ENCODE results near the gene HELQ.
"Not testable (repeated sequence)": the region's sequence is repeated elsewhere in the genome, so short reads cannot be mapped to it uniquely, and the experiment has no call there.

HELQ gene

DNA sequence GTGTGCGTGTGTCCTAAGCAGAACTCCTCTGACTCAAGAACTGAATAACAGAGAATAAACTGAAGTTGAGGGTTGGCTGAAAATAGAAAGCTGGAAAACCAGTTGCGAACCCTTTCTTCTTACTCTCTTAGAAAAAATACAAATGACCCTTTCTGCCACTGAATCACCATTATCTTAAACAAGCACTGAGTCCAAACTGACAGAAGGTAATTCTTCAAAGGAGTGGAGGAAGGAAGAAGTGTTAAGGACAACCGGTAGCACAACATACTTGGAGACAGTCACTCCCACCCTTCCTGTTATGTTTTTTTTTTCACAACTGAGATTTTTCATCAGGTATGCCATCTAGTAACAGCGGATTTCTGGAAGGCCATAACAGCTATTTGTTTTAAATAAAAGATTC lies 38.1 kb downstream of the HELQ start:
- Histone ChIP-seq H3K9me3 (no peaks in the 10 kb centered on the region), H3K4me3 (no peak overlapping the region)

DNA sequence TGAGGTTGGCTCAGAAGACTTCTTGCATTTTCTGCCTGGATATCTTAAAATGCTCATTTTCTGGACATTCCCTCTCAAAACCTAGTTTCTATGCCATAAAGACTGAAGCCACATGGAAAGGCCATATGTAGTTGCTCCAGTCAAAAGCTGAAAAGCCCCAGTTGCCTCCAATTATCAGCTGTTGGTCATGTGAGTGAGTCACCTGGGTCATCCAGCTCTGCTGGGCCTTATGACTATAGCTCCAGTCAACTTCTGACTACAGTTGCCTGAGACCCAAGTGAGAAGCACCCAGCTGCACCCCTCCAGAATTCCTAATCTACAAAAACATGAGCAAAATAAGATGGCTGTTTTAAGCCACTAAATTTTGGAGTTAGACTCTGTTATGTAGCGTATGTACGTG lies 41.9 kb downstream of the HELQ start:
- TF ChIP-seq, protein P1, sequence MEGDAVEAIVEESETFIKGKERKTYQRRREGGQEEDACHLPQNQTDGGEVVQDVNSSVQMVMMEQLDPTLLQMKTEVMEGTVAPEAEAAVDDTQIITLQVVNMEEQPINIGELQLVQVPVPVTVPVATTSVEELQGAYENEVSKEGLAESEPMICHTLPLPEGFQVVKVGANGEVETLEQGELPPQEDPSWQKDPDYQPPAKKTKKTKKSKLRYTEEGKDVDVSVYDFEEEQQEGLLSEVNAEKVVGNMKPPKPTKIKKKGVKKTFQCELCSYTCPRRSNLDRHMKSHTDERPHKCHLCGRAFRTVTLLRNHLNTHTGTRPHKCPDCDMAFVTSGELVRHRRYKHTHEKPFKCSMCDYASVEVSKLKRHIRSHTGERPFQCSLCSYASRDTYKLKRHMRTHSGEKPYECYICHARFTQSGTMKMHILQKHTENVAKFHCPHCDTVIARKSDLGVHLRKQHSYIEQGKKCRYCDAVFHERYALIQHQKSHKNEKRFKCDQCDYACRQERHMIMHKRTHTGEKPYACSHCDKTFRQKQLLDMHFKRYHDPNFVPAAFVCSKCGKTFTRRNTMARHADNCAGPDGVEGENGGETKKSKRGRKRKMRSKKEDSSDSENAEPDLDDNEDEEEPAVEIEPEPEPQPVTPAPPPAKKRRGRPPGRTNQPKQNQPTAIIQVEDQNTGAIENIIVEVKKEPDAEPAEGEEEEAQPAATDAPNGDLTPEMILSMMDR (IDR thresholded peaks at IDR 0.05) = no peak

More for the DNA sequence above, 38.1 kb downstream of the HELQ start:
- no peak overlapping the region for H3K27ac ChIP-seq
- H3K27me3 ChIP-seq = no peaks in the 10 kb centered on the region
- intact Hi-C loops (cut with DNase I; ENCODE audit: low total_unique reads) = no loop called here
- no peak for DNase-seq
- TF ChIP-seq, protein P1 (IDR thresholded peaks at IDR 0.05) = no peak
- H3K36me3 ChIP-seq = peaks cover 58 to 84% (median 63%) of the 10 kb centered on the region in 3 donors
- H3K4me1 ChIP-seq = no peaks in the 10 kb centered on the region

DNA sequence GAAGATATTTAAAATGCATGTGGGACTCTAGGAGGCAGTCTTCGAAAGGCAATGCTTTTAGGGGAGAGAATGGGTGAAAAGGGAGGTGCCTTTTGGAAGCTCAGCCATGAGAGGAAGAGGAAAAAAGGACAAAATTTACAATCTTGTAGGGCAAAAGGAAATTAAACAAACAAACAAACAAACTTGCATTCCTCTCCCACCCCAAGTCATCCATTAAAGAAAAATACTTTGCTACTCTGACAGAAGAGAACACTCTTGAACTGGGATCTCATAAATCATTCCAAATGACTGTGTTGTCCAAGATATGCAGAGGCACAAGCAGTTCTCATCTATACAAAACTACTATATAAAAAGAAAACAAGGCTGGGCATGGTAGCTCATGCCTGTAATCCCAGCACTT lies 46.7 kb downstream of the HELQ start:
- H3K4me1 ChIP-seq = no peaks in the 10 kb centered on the region
- no peak overlapping the region for H3K4me3 ChIP-seq
- TF ChIP-seq, protein P1 (IDR thresholded peaks at IDR 0.05) = no peak
- no peak for DNase-seq
- intact Hi-C loops (cut with DNase I; ENCODE audit: low total_unique reads) = no loop called here
- peaks cover 18 to 61% (median 33%) of the 10 kb centered on the region in 3 donors for H3K36me3 ChIP-seq
- H3K27ac ChIP-seq = no peak overlapping the region
- H3K9me3 ChIP-seq = no peaks in the 10 kb centered on the region
- no peaks in the 10 kb centered on the region for H3K27me3 ChIP-seq

More for the DNA sequence above, 41.9 kb downstream of the HELQ start:
- intact Hi-C loops (cut with DNase I; ENCODE audit: low total_unique reads) = no loop called here
- no peak for DNase-seq
- no peaks in the 10 kb centered on the region for H3K4me1 ChIP-seq
- H3K4me3 ChIP-seq = no peak overlapping the region
- no peaks in the 10 kb centered on the region for H3K27me3 ChIP-seq
- no peaks in the 10 kb centered on the region for H3K9me3 ChIP-seq
- H3K36me3 ChIP-seq = peaks cover 35 to 83% (median 60%) of the 10 kb centered on the region in 3 donors
- H3K27ac ChIP-seq = no peak overlapping the region

DNA sequence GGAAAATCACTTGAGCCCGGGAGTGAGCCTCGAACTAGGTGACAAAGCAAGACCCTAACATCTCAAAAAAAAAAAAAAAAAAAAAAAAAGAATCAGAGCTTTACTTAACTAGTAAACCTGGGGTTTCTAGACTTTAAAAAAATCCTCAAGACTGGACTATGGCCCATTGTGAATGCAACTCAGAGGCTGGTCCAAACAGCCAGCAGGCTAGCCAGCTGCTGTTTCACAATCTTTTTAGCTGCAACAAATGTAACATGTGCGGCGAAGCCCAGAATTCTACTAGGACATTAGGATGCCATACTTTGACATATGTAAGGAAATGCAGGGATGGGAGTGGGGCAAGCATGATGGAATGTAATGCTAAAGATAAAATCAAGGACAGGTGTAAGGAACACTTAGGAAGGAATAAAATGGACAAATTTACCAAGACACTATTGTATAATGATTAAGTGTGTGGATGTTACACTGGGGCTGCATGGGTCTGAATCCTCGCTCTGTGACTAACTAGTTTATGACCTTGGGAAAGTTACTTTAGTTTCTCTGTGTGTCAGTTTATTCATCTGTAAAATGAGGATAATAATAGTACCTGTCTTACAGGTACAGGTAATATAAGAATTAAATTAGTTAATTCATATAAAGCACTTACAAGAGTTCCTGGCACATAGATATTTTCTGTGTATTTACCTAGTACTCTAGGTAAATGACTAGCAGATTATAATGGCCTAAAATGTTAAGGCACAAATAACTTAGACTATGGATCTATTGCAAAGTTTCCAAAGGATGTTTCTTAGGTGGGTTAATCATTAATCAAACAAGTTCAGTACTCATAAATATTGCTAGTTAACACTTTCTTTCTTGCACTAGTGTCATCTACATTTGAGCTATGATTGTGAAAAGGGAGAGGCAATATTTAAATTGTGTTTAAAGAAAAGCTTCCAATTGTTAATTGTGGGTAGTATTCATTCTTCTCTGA lies 49.5 kb downstream of the HELQ start:
- no peaks in the 10 kb centered on the region for H3K4me1 ChIP-seq
- TF ChIP-seq, protein P1 (IDR thresholded peaks at IDR 0.05) = no peak
- H3K27me3 ChIP-seq = no peaks in the 10 kb centered on the region
- H3K27ac ChIP-seq = no peak overlapping the region
- H3K4me3 ChIP-seq = no peak overlapping the region
- peaks cover 18 to 36% (median 18%) of the 10 kb centered on the region in 3 donors for H3K36me3 ChIP-seq
- DNase-seq = no peak
- intact Hi-C loops (cut with DNase I; ENCODE audit: low total_unique reads) = no loop called here
- H3K9me3 ChIP-seq = no peaks in the 10 kb centered on the region

DNA sequence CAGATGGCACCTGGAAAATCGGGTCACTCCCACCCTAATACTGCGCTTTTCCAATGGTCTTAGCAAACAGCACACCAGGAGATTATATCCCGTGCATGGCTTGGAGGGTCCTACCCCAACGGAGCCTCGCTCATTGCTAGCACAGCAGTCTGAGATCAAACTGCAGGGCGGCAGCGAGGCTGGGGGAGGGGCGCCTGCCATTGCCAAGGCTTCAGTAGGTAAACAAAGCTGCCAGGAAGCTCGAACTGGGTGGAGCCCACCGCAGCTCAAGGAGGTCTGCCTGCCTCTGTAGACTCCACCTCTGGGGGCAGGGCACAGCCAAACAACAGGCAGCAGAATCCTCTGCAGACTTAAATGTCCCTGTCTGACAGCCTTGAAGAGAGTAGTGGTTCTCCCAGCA lies 57.5 kb downstream of the HELQ start:
- H3K9me3 ChIP-seq; H3K27me3 ChIP-seq; intact Hi-C loops (cut with DNase I; ENCODE audit: low total_unique reads); H3K27ac ChIP-seq; H3K4me3 ChIP-seq; H3K4me1 ChIP-seq; DNase-seq: not testable (repeated sequence)
- H3K36me3 ChIP-seq = peaks cover 14 to 22% (median 20%) of the 10 kb centered on the region in 3 donors

DNA sequence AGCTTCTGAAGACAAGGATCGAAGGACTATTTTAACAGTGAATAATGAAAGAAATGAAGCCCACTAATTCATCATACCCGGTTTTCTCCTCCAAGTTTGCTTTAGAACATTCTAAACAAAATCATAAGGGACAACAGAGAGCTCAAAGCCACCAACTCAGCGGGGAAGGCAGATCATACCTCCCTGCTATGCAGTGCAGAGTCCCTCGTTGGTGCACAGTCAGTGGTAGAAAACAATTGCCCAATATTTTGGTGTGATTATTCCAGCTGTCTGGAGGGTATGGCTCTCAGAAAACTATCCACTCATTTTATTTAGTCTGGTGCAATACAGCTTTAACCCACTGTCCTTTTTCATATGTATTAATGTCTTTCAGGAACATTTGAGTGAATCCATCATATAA lies 61.7 kb downstream of the HELQ start:
- no peak overlapping the region for H3K27ac ChIP-seq
- peaks cover 0 to 8% (median 0%) of the 10 kb centered on the region in 4 donors for H3K4me1 ChIP-seq
- H3K27me3 ChIP-seq = no peaks in the 10 kb centered on the region
- TF ChIP-seq, protein P1 (IDR thresholded peaks at IDR 0.05) = no peak
- H3K4me3 ChIP-seq = no peak overlapping the region
- peaks cover 0 to 9% (median 7%) of the 10 kb centered on the region in 3 donors for H3K9me3 ChIP-seq
- intact Hi-C loops (cut with DNase I; ENCODE audit: low total_unique reads) = no loop called here
- DNase-seq = no peak
- peaks cover 13 to 16% (median 14%) of the 10 kb centered on the region in 3 donors for H3K36me3 ChIP-seq

All from tibial artery (tissue), 4 donors.